GM23248 (cell line): ENCODE results near the gene HAPLN1.

ENCODE experiments used
- EZH2 ChIP-seq: fragments of 200-600 bp; sonication (generic); IDR thresholded peaks from 2 replicates; pipeline ENCODE4 v1.6.1; 2018; ENCODE audit warnings: antibody characterized with exemption, mild to moderate bottlenecking; ENCODE audit not compliant: insufficient read depth, poor library complexity, severe bottlenecking
- EZH2phosphoT487 ChIP-seq: fragments of 200-600 bp; sonication (generic); IDR thresholded peaks from 2 replicates; pipeline ENCODE4 v1.6.1; 2018; ENCODE audit warnings: antibody characterized with exemption, moderate library complexity, mild to moderate bottlenecking, low read depth; ENCODE audit not compliant: insufficient read depth

GRCh38 chr5:83718195-83718825 is 2.3 kb downstream of the HAPLN1 start:
- TF ChIP-seq EZH2 (no peak), EZH2phosphoT487 (no peak)
